ENCODE measurements around the gene RHBDF2. TPM values are rescaled to one million over a fixed set of nuclear protein-coding genes. Genes with fewer than 3 reads are reported as not detected.

The RHBDF2 gene
- total RNA-seq, 2 donors from 2014 or later = 91.6 to 153 TPM

DNA sequence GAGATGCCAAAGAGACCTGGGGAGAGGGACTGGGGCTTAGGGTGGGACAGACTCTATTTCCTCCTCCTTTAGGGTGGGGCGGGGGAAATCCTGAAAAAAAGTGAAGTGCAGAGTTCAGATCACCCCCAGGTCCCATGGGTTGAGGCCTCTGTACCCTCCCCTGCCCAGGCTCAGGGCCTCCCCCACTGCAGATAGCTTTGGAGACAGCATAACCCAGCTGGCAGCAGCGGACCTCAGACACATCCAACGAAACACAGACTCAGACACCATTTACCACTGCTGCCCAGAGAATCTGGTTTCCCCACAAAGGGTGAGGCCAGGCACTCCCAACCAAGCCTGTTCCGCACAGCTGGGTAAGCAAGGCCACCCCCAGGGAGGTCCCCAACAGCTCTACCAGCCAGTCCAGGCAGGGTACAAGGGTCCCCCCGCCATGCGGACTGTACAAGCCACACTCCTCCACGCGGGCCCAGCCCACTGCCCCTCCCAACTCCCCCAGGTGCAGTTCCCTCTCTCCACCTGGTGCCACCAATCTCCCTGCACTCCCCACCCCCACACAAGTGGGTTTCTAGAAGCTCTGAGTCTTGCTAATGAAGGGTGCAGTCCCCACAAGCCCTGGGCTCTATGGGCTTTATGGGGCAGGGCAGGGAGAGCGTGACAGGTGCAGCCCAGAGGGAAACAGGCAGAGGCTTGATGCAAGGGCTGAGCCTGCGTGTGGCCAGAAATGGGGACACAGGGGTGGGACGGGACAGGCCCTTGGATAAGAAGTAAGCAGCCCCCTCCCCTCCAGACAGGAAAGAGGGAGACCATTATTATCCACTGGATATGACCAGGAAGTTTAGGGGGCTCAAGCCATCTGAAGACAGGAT, 8.9 kb downstream of the RHBDF2 start:
- Histone ChIP-seq H3K4me3 (peak overlapping the region; percentile 40), H3K27ac (peak overlapping the region in 1 of 2 donors; percentile 64)

DNA sequence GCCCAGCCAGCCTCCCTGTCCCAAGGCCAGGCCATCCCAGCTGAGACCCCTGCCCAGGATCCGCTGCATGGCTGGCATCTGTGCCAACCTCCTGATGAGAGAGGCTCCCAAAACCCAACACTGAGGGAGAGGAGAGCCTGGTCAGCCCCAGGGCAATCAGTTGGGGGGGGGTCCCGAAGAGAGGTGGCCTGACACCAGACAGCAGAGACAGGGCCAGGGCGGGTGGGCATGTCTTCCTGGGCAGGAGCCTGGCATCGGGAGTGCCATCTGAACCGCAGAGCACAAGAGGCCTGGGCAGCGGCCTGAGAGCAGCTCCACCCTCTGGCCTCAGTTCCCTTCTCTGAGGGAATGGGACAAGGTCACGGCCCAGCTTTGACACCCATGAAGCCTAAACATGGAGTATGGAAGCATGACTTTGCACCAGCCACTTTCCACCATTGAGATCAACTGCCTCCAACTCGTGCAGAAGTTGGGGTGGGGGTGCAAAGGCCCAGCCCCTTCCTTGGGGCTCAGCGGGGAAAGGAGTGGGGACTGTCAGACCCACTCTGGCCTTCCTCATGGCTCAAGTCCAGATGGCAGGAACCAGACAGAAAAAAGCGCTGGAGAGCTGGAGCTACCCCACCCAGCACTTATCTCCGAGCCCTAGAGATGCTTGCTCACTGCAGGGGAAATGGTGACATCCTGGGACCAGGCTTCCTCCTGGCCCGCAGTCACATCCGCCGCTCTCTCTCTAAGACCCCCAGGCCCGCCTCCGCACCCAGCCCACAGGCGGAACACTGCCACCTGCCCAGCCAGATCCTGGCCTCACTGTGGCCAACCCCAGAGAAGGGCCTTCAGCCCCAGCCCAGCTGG, 9.7 kb downstream of the RHBDF2 start:
- H3K36me3 ChIP-seq = no peaks in the 10 kb centered on the region
- ATAC-seq (ENCODE audit: insufficient number of reproducible peaks, low FRiP score, low read depth) (no peak), DNase-seq (ENCODE audit: low spot score) (no peak)
- peak overlapping the region in 1 of 2 donors; percentile 64 for H3K27ac ChIP-seq
- peaks cover 3 to 4% of the 10 kb centered on the region in 2 donors for H3K4me1 ChIP-seq (ENCODE audit: control insufficient read depth in 1 of 2, low read depth in 2 of 2)
- TF ChIP-seq, protein P1, sequence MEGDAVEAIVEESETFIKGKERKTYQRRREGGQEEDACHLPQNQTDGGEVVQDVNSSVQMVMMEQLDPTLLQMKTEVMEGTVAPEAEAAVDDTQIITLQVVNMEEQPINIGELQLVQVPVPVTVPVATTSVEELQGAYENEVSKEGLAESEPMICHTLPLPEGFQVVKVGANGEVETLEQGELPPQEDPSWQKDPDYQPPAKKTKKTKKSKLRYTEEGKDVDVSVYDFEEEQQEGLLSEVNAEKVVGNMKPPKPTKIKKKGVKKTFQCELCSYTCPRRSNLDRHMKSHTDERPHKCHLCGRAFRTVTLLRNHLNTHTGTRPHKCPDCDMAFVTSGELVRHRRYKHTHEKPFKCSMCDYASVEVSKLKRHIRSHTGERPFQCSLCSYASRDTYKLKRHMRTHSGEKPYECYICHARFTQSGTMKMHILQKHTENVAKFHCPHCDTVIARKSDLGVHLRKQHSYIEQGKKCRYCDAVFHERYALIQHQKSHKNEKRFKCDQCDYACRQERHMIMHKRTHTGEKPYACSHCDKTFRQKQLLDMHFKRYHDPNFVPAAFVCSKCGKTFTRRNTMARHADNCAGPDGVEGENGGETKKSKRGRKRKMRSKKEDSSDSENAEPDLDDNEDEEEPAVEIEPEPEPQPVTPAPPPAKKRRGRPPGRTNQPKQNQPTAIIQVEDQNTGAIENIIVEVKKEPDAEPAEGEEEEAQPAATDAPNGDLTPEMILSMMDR (IDR thresholded peaks at IDR 0.05) = no peak
- no peaks in the 10 kb centered on the region for H3K27me3 ChIP-seq (replicated peaks; ENCODE audit: insufficient read depth)
- H3K9me3 ChIP-seq = no peaks in the 10 kb centered on the region
- no peak overlapping the region for H3K4me3 ChIP-seq

More for the DNA sequence above, 8.9 kb downstream of the RHBDF2 start:
- no peak for DNase-seq (ENCODE audit: low spot score)
- peaks cover 3 to 4% of the 10 kb centered on the region in 2 donors for H3K4me1 ChIP-seq (ENCODE audit: control insufficient read depth in 1 of 2, low read depth in 2 of 2)
- no peaks in the 10 kb centered on the region for H3K27me3 ChIP-seq (replicated peaks; ENCODE audit: insufficient read depth)
- TF ChIP-seq, protein P1 (IDR thresholded peaks at IDR 0.05) = no peak
- ATAC-seq (ENCODE audit: insufficient number of reproducible peaks, low FRiP score, low read depth) = no peak
- H3K9me3 ChIP-seq = no peaks in the 10 kb centered on the region
- no peaks in the 10 kb centered on the region for H3K36me3 ChIP-seq

DNA sequence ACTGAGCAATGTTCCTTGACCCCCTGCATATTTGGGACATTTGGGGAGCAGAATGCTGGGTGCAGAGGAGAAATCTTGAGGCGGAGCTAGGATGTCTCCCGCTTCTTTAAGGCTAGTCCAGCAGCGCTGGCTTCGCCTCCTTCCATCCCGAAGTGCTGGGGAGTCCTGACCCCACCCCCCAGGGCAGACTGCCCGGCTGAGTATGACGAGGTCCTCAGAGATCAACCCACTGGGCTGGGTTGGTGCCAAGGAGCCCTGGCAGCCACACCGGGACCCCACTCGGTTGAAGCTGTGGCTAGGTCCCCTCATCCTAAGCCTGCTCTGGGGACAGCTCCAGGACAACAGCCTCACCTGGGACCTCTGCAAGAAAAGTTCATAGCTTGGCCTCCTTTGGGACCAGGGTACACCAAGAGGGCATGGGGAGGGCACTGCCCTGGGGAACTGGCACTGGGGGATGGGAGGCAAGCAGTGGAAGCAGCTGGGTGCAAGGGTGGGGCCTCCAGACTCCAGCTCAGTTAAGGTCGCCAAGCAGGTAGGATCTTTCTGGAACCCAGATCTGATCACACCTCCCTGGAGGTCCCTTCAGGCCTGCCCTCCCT, 11.0 kb downstream of the RHBDF2 start:
- Histone ChIP-seq H3K27ac (peak overlapping the region in 1 of 2 donors; percentile 26), H3K9me3 (no peaks in the 10 kb centered on the region), H3K4me1 (ENCODE audit: control insufficient read depth in 1 of 2, low read depth in 2 of 2) (peaks cover 3 to 4% of the 10 kb centered on the region in 2 donors), H3K4me3 (no peak overlapping the region), H3K27me3 (replicated peaks; ENCODE audit: insufficient read depth) (no peaks in the 10 kb centered on the region), H3K36me3 (no peaks in the 10 kb centered on the region)
- no peak for DNase-seq (ENCODE audit: low spot score)
- ATAC-seq (ENCODE audit: insufficient number of reproducible peaks, low FRiP score, low read depth) = no peak
- TF ChIP-seq, protein P1 (IDR thresholded peaks at IDR 0.05) = no peak

DNA sequence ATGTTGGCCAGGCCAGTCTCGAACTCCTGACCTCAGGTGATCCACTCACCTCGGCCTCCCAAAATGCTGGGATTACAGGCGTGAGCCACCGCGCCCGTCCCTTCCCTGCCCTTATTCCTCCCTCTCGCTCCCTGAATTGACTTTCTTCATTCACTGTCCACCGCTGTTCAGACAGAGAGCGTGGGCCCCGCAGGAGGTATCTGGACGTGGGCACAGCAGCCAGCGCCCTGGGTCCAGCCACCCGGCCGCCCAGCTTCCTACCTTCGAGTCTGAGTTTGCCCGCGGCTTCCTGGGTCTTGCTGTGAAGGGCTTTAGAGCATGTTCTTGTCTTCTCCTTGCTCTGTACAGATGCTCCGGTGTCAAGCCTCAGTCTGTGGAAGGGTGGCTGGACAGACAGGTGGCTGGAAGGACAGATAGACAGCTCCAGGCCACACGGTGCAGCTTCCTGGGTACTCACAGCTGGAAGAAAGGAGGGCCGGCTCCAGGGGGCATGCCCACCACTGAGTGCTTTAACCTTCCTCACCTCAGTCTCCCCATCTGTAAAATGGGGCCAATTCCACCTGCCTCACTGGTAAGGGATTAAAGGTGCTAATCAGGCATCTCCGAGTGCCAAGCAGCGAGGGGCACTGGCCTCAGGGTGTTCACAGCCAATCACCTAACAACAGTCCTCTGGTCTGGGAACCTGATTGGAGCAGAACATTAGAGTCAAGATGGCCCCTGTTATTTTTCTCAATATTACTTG, 13.6 kb downstream of the RHBDF2 start:
- Histone ChIP-seq H3K9me3 (no peaks in the 10 kb centered on the region), H3K36me3 (no peaks in the 10 kb centered on the region), H3K4me3 (no peak overlapping the region), H3K27ac (no peak overlapping the region), H3K4me1 (ENCODE audit: control insufficient read depth in 1 of 2, low read depth in 2 of 2) (peaks cover 0 to 2% of the 10 kb centered on the region in 2 donors), H3K27me3 (replicated peaks; ENCODE audit: insufficient read depth) (no peaks in the 10 kb centered on the region)
- no peak for DNase-seq (ENCODE audit: low spot score)
- ATAC-seq (ENCODE audit: insufficient number of reproducible peaks, low FRiP score, low read depth) = no peak
- TF ChIP-seq, protein P1 (IDR thresholded peaks at IDR 0.05) = no peak

Data from thoracic aorta (tissue), 2 donors.